CD4-positive, alpha-beta T cell (primary cell): ENCODE measurements around the gene VAMP2. TPM values are rescaled to one million over a fixed set of nuclear protein-coding genes. Genes with fewer than 3 reads are reported as not detected.

Experiments
- ATAC-seq: fragments of 200-7000 bp; cut with Tn5 transposase; one replicate; pipeline ENCODE4 v1.10.0; 2022; ENCODE audit warnings: mild to moderate bottlenecking; ENCODE audit not compliant: poor library complexity
- CTCF ChIA-PET: fragments of 350-600 bp; sonication (Branson Sonifier 250); formaldehyde crosslinking; loops from one replicate; lab custom pipeline; 2021; ENCODE audit warnings: antibody characterized with exemption, inconsistent platforms; lab: Charles Lee
- POLR2A ChIA-PET: fragments of 350-600 bp; sonication (Branson Sonifier 250); formaldehyde crosslinking; loops from one replicate; lab custom pipeline; 2021; ENCODE audit warnings: antibody characterized with exemption, inconsistent platforms; lab: Charles Lee
- DNase-seq, 14 experiments: peaks; one replicate each; pipeline ENCODE4 v3.0.0-alpha.2; 2013 to 2020; ENCODE audit warnings: mixed read lengths in 2 of 14
- H3K27ac ChIP-seq, 2 donors: one replicate each; pipeline versions ENCODE4 v1.5.1 to v1.7.0; 2013; ENCODE audit warnings: low read length in 2 of 2, low read depth in 1 of 2, mild to moderate bottlenecking in 1 of 2
- H3K27me3 ChIP-seq, 2 experiments: 1 replicate in 1 of 2; 2 replicates in 1 of 2; pipeline versions ENCODE4 v1.6.1 to v1.7.0; 2013; ENCODE audit warnings: low read length in 2 of 2, control low read depth in 1 of 2, mild to moderate bottlenecking in 1 of 2, moderate library complexity in 1 of 2; ENCODE audit not compliant: insufficient read depth in 2 of 2, control insufficient read depth in 1 of 2
- H3K36me3 ChIP-seq: one replicate; pipeline ENCODE4 v1.6.1; 2013; ENCODE audit warnings: low read length, control low read depth; ENCODE audit not compliant: insufficient read depth
- H3K4me1 ChIP-seq: one replicate; pipeline ENCODE4 v1.6.1; 2013; ENCODE audit warnings: low read length, control low read depth; ENCODE audit not compliant: insufficient read depth
- H3K4me3 ChIP-seq: one replicate; pipeline ENCODE4 v1.5.1; 2013; ENCODE audit warnings: mild to moderate bottlenecking, low read length, moderate library complexity
- H3K9me3 ChIP-seq, 2 experiments: 1 replicate in 1 of 2; 2 replicates in 1 of 2; pipeline versions ENCODE4 v1.6.1 to v1.7.0; 2013; ENCODE audit warnings: low read length in 2 of 2, mild to moderate bottlenecking in 2 of 2, control low read depth in 1 of 2, moderate library complexity in 1 of 2; ENCODE audit not compliant: control insufficient read depth in 1 of 2, insufficient read depth in 1 of 2
- H3K27ac Mint-ChIP-seq: one replicate; pipeline ENCODE4 v1.8.0; 2020; ENCODE audit warnings: mixed read lengths
- H3K27me3 Mint-ChIP-seq: one replicate; pipeline ENCODE4 v1.8.0; 2021; ENCODE audit warnings: mixed read lengths
- H3K36me3 Mint-ChIP-seq: one replicate; pipeline ENCODE4 v1.8.0; 2021; ENCODE audit warnings: low read depth, mixed read lengths
- H3K4me1 Mint-ChIP-seq: one replicate; pipeline ENCODE4 v1.8.0; 2021; ENCODE audit warnings: low read depth, mixed read lengths
- H3K4me3 Mint-ChIP-seq: one replicate; pipeline ENCODE4 v1.8.0; 2020; ENCODE audit warnings: mild to moderate bottlenecking, mixed read lengths
- H3K9me3 Mint-ChIP-seq: one replicate; pipeline ENCODE4 v1.8.0; 2020; ENCODE audit warnings: mixed read lengths
- CTCF ChIP-seq: fragments of 200-600 bp; IDR thresholded peaks from one replicate; pipeline ENCODE4 v1.8.0; 2022; ENCODE audit warnings: antibody characterized with exemption, mild to moderate bottlenecking
- intact Hi-C, 2 experiments: fragments of 100-400 bp; cut with DNase I in 1 of 2; cut with micrococcal nuclease in 1 of 2; formaldehyde crosslinking; loops; one replicate each; pipeline versions ENCODE4 v1.15.1 to v1.9.0; 2023 to 2025; cut with DNase I, micrococcal nuclease
- total RNA-seq, 174 experiments: library from RNA in 2 of 174; stranded (reverse) in 2 of 174; gene quantifications; one replicate each; pipeline ENCODE4 v1.2.3 and lab custom pipeline; 2021 to 2026

VAMP2 gene
- total RNA-seq, 2 experiments from 2014 or later, result 351 to 366 TPM

- Histone ChIP-seq H3K9me3 (peaks cover 0 to 9% of the 10 kb centered on the region in 2 experiments), H3K4me3 (peak overlapping the region; percentile 57), H3K27me3 (peaks cover 46 to 48% of the 10 kb centered on the region in 2 experiments)
Observed at GRCh38 chr17:8119581-8120519, 42.9 kb downstream of the VAMP2 start.

GRCh38 chr17:8118769-8119580 lies 43.8 kb downstream of the VAMP2 start:
- H3K27ac Mint-ChIP-seq, result peak overlapping the region; percentile 100
- ChIA-PET POLR2A (interaction anchor here (0.6 to 9.8 kb wide), 37 partner anchors 8 to 880 kb away, joined by 3 to 161 read pairs (median 6); partner anchors contain the start of genes AURKB, BORCS6, CNTROB and CTC1), CTCF (interaction anchor here (0.6 to 3.1 kb wide), 32 partner anchors 8 to 433 kb away, joined by 3 to 42 read pairs (median 5); partner anchors contain the start of genes AURKB, BORCS6 and CTC1)
- intact Hi-C loops, result loop anchor here (1.0 to 10.0 kb wide), 11 partner anchors 19 to 256 kb away; partner anchors contain the start of genes BORCS6 (in 1 of the 2), KRABD2 (in 1 of the 2) and PFAS (in 1 of the 2)
- peak; percentile 81 for TF ChIP-seq CTCF
- peak overlapping the region; percentile 99 for H3K4me3 Mint-ChIP-seq
- Histone ChIP-seq H3K9me3 (peaks cover 0 to 8% of the 10 kb centered on the region in 2 experiments), H3K4me1 (peaks cover 65% of the 10 kb centered on the region), H3K27me3 (peaks cover 45 to 53% of the 10 kb centered on the region in 2 experiments), H3K36me3 (no peaks in the 10 kb centered on the region), H3K4me3 (peak overlapping the region; percentile 57), H3K27ac (peak overlapping the region; percentile 7 to 50)
- peaks cover 53% of the 10 kb centered on the region for H3K4me1 Mint-ChIP-seq
- peaks cover 66% of the 10 kb centered on the region for H3K27me3 Mint-ChIP-seq
- peak; percentile 60 for ATAC-seq
- peaks cover 40% of the 10 kb centered on the region for H3K36me3 Mint-ChIP-seq
- DNase-seq, result peak; percentile 75 to 92 (median 81)
- H3K9me3 Mint-ChIP-seq, result peaks cover 2% of the 10 kb centered on the region

More at GRCh38 chr17:8119581-8120519, 42.9 kb downstream of the VAMP2 start:
- H3K4me3 Mint-ChIP-seq, result peak overlapping the region; percentile 99
- TF ChIP-seq CTCF, result no peak
- intact Hi-C loops, result loop anchor here (1.0 to 10.0 kb wide), 16 partner anchors 18 to 255 kb away; partner anchors contain the start of genes PFAS (in 2 of the 2), BORCS6 (in 1 of the 2), CTC1 (in 1 of the 2) and KRABD2 (in 1 of the 2)
- ChIA-PET CTCF (interaction anchor here (0.7 to 3.1 kb wide), 32 partner anchors 10 to 434 kb away, joined by 3 to 42 read pairs (median 6); partner anchors contain the start of genes AURKB, BORCS6 and CTC1), POLR2A (interaction anchor here (0.6 to 9.8 kb wide), 41 partner anchors 7 to 882 kb away, joined by 3 to 161 read pairs (median 5); partner anchors contain the start of genes AURKB, BORCS6, CNTROB and CTC1)
- peak; percentile 50 for ATAC-seq
- peaks cover 74% of the 10 kb centered on the region for H3K4me1 ChIP-seq
- H3K4me1 Mint-ChIP-seq, result peaks cover 62% of the 10 kb centered on the region
- DNase-seq, result peak; percentile 65 to 95 (median 77)
- peak overlapping the region in 1 of 2 donors; percentile 50 for H3K27ac ChIP-seq
- H3K9me3 Mint-ChIP-seq, result peaks cover 2% of the 10 kb centered on the region
- peaks cover 66% of the 10 kb centered on the region for H3K27me3 Mint-ChIP-seq
- H3K36me3 ChIP-seq, result no peaks in the 10 kb centered on the region
- peaks cover 47% of the 10 kb centered on the region for H3K36me3 Mint-ChIP-seq
- peak overlapping the region; percentile 100 for H3K27ac Mint-ChIP-seq
